Hepatocyte (in vitro differentiated cells): ENCODE results near the gene RUNDC1. TPM values are rescaled to one million over a fixed set of nuclear protein-coding genes. Genes with fewer than 3 reads are reported as not detected.
A peak's percentile ranks its signal among the peaks of the same experiment; 100 is the strongest.

Experiments used
- DNase-seq: peaks from one replicate; pipeline ENCODE4 v3.0.0-alpha.2; 2016; ENCODE audit warnings: low spot score
- H2AFZ ChIP-seq: fragments of 200-600 bp; sonication (generic); 2 replicates; pipeline ENCODE4 v1.6.0; 2016; ENCODE audit warnings: antibody characterized with exemption, mild to moderate bottlenecking
- H3K27ac ChIP-seq: fragments of 200-600 bp; sonication (generic); 2 replicates; pipeline ENCODE4 v1.5.1; 2016; ENCODE audit warnings: mild to moderate bottlenecking
- H3K27me3 ChIP-seq: fragments of 200-600 bp; sonication (generic); 2 replicates; pipeline ENCODE4 v1.6.1; 2016
- H3K36me3 ChIP-seq: fragments of 200-600 bp; sonication (generic); replicated peaks from 2 replicates; pipeline ENCODE4 v1.5.1; 2016; ENCODE audit warnings: low read depth; ENCODE audit not compliant: insufficient read depth
- H3K4me1 ChIP-seq: fragments of 200-600 bp; sonication (generic); 2 replicates; pipeline ENCODE4 v1.5.1; 2016; ENCODE audit warnings: mild to moderate bottlenecking, moderate library complexity; ENCODE audit not compliant: insufficient read depth
- H3K4me2 ChIP-seq: fragments of 200-600 bp; sonication (generic); 2 replicates; pipeline ENCODE4 v1.6.0; 2016
- H3K4me3 ChIP-seq: fragments of 200-600 bp; sonication (generic); 2 replicates; pipeline ENCODE4 v1.5.1; 2016; ENCODE audit warnings: mild to moderate bottlenecking
- H3K79me2 ChIP-seq: fragments of 200-600 bp; sonication (generic); 2 replicates; pipeline ENCODE4 v1.6.0; 2017; ENCODE audit warnings: mild to moderate bottlenecking
- H3K9me2 ChIP-seq: fragments of 200-600 bp; sonication (generic); replicated peaks from 2 replicates; pipeline ENCODE4 v1.6.0; 2017; ENCODE audit warnings: mild to moderate bottlenecking; ENCODE audit not compliant: insufficient read depth
- H3K9me3 ChIP-seq: fragments of 200-600 bp; sonication (generic); 2 replicates; pipeline ENCODE4 v1.5.1; 2016; ENCODE audit warnings: low read depth, mild to moderate bottlenecking
- H4K20me1 ChIP-seq: fragments of 200-600 bp; sonication (generic); 2 replicates; pipeline ENCODE4 v1.6.0; 2016; ENCODE audit warnings: mild to moderate bottlenecking; ENCODE audit not compliant: insufficient read depth, poor library complexity, severe bottlenecking
- CTCF ChIP-seq: fragments of 200-600 bp; sonication (generic); IDR thresholded peaks from 2 replicates; pipeline ENCODE4 v1.5.1; 2016; ENCODE audit warnings: antibody characterized with exemption, mild to moderate bottlenecking; ENCODE audit not compliant: poor library complexity
- EZH2 ChIP-seq: fragments of 200-600 bp; sonication (generic); IDR thresholded peaks from 2 replicates; pipeline ENCODE4 v1.6.1; 2016; ENCODE audit warnings: antibody characterized with exemption, mild to moderate bottlenecking, borderline replicate concordance
- EZH2phosphoT487 ChIP-seq: fragments of 200-600 bp; sonication (generic); IDR thresholded peaks from one replicate; pipeline ENCODE4 v1.6.1; 2018; ENCODE audit warnings: antibody characterized with exemption, mild to moderate bottlenecking, low read depth, moderate library complexity; ENCODE audit not compliant: unreplicated experiment, severe bottlenecking
- WGBS: methylation state at CpG from one replicate; pipeline ENCODE4 v1.1.6; 2016; ENCODE audit warnings: low lambda C conversion rate; ENCODE audit errors: missing lambda C conversion rate; 5-methylcytosine and 5-hydroxymethylcytosine counted together
- polyA plus RNA-seq: library from polyadenylated mRNA; unstranded; fragments of >200 nt; fragmentation: Nextera tagmentation; extraction: Ambion mirVana; gene quantifications from 2 replicates; pipeline ENCODE4 v1.2.1, GENCODE V29; 2016
- total RNA-seq: library from RNA; depleted of rRNA; stranded (reverse); fragments of >200 nt; gene quantifications from 2 replicates; pipeline ENCODE4 v1.2.3, GENCODE V29; 2014

The RUNDC1 gene
- total and polyA plus RNA-seq, 2 experiments from 2014 or later = 11.4 to 20.3 TPM

GRCh38 chr17:43015579-43015978 lies 35.2 kb downstream of the RUNDC1 start:
- no peak overlapping the region for H3K4me3 ChIP-seq
- no peak for DNase-seq
- TF ChIP-seq CTCF (no peak), EZH2phosphoT487 (no peak), EZH2 (no peak)
- peaks cover 33% of the 10 kb centered on the region for H3K79me2 ChIP-seq
- no peak overlapping the region for H3K27ac ChIP-seq
- H3K4me2 ChIP-seq = no peak overlapping the region
- H2AFZ ChIP-seq = no peak overlapping the region
- H3K9me2 ChIP-seq = no peaks in the 10 kb centered on the region
- H3K4me1 ChIP-seq = peaks cover 35% of the 10 kb centered on the region
- no peaks in the 10 kb centered on the region for H3K27me3 ChIP-seq
- no peaks in the 10 kb centered on the region for H3K36me3 ChIP-seq
- H4K20me1 ChIP-seq = peaks cover 15% of the 10 kb centered on the region
- WGBS = 91% methylated on average over 8 of the region's 9 CpGs
- no peaks in the 10 kb centered on the region for H3K9me3 ChIP-seq

- peaks cover 34% of the 10 kb centered on the region for H3K4me1 ChIP-seq
- H3K9me3 ChIP-seq = no peaks in the 10 kb centered on the region
- no peak overlapping the region for H3K4me2 ChIP-seq
- no peaks in the 10 kb centered on the region for H3K9me2 ChIP-seq
- H2AFZ ChIP-seq = no peak overlapping the region
- peaks cover 38% of the 10 kb centered on the region for H3K79me2 ChIP-seq
- H3K27me3 ChIP-seq = no peaks in the 10 kb centered on the region
- TF ChIP-seq EZH2 = no peak
- TF ChIP-seq EZH2phosphoT487 = no peak
- TF ChIP-seq CTCF = no peak
- H4K20me1 ChIP-seq = peaks cover 15% of the 10 kb centered on the region
- 94% methylated on average over 7 of the region's 7 CpGs for WGBS
- H3K27ac ChIP-seq = no peak overlapping the region
- no peak overlapping the region for H3K4me3 ChIP-seq
- DNase-seq = no peak
- no peaks in the 10 kb centered on the region for H3K36me3 ChIP-seq
These were observed 35.9 kb downstream of the RUNDC1 start for GRCh38 chr17:43016216-43016615.

GRCh38 chr17:43018008-43018853 lies 37.9 kb downstream of the RUNDC1 start:
- peak; percentile 64 for DNase-seq
- Histone ChIP-seq H3K79me2 (peaks cover 47% of the 10 kb centered on the region), H3K27ac (peak overlapping the region; percentile 99), H3K9me3 (no peaks in the 10 kb centered on the region), H4K20me1 (peaks cover 15% of the 10 kb centered on the region), H3K4me2 (peak overlapping the region; percentile 88), H3K9me2 (no peaks in the 10 kb centered on the region), H2AFZ (no peak overlapping the region), H3K4me1 (peaks cover 24% of the 10 kb centered on the region), H3K4me3 (no peak overlapping the region), H3K36me3 (no peaks in the 10 kb centered on the region), H3K27me3 (no peaks in the 10 kb centered on the region)
- TF ChIP-seq EZH2 = no peak
- TF ChIP-seq EZH2phosphoT487 = no peak
- 77% methylated on average over 19 of the region's 19 CpGs for WGBS

- peak overlapping the region; percentile 99 for H3K27ac ChIP-seq
These were observed 38.6 kb downstream of the RUNDC1 start for GRCh38 chr17:43018932-43019331.

More at GRCh38 chr17:43018932-43019331, 38.6 kb downstream of the RUNDC1 start:
- 72% methylated on average over 4 of the region's 4 CpGs for WGBS
- Histone ChIP-seq H3K4me1 (peaks cover 24% of the 10 kb centered on the region), H4K20me1 (peaks cover 15% of the 10 kb centered on the region), H3K4me3 (no peak overlapping the region), H3K79me2 (peaks cover 47% of the 10 kb centered on the region), H3K27me3 (no peaks in the 10 kb centered on the region), H3K9me2 (no peaks in the 10 kb centered on the region), H3K9me3 (no peaks in the 10 kb centered on the region), H2AFZ (no peak overlapping the region), H3K36me3 (no peaks in the 10 kb centered on the region), H3K4me2 (peak overlapping the region; percentile 88)
- no peak for TF ChIP-seq EZH2phosphoT487
- no peak for DNase-seq
